Activated CD4-positive, alpha-beta memory T cell treated with anti-CD3 and anti-CD28 coated beads for 36 hours (primary cell): Measurements from ENCODE around the gene LIMS2. TPM values are rescaled to one million over a fixed set of nuclear protein-coding genes. Genes with fewer than 3 reads are reported as not detected.
A peak's percentile ranks its signal among the peaks of the same experiment; 100 is the strongest.

ENCODE experiments used
- CTCF ChIA-PET: fragments of 350-600 bp; sonication (Branson Sonifier 250); formaldehyde crosslinking; loops from one replicate; lab custom pipeline; 2021; ENCODE audit warnings: antibody characterized with exemption, inconsistent platforms; lab: Charles Lee
- POLR2A ChIA-PET: fragments of 350-600 bp; sonication (Branson Sonifier 250); formaldehyde crosslinking; loops from one replicate; lab custom pipeline; 2021; ENCODE audit warnings: antibody characterized with exemption; lab: Charles Lee
- DNase-seq: peaks from one replicate; pipeline ENCODE4 v3.0.0-alpha.2; 2020
- H3K27ac Mint-ChIP-seq: one replicate; pipeline ENCODE4 v1.8.0; 2021; ENCODE audit warnings: mixed read lengths
- H3K27me3 Mint-ChIP-seq: one replicate; pipeline ENCODE4 v1.8.0; 2021; ENCODE audit warnings: mixed read lengths
- H3K36me3 Mint-ChIP-seq: one replicate; pipeline ENCODE4 v1.8.0; 2021; ENCODE audit warnings: mixed read lengths
- H3K4me1 Mint-ChIP-seq: one replicate; pipeline ENCODE4 v1.8.0; 2021; ENCODE audit warnings: low read depth, mixed read lengths
- H3K4me3 Mint-ChIP-seq: one replicate; pipeline ENCODE4 v1.8.0; 2021; ENCODE audit warnings: mild to moderate bottlenecking, mixed read lengths
- H3K9me3 Mint-ChIP-seq: one replicate; pipeline ENCODE4 v1.8.0; 2021; ENCODE audit warnings: mixed read lengths
- intact Hi-C: fragments of 100-400 bp; cut with micrococcal nuclease; formaldehyde crosslinking; loops from one replicate; pipeline ENCODE4 v1.15.1; 2023
- total RNA-seq, 2 experiments: library from RNA; stranded (reverse); gene quantifications; one replicate each; pipeline ENCODE4 v1.2.3, GENCODE V29; 2021

The LIMS2 gene, protein sequence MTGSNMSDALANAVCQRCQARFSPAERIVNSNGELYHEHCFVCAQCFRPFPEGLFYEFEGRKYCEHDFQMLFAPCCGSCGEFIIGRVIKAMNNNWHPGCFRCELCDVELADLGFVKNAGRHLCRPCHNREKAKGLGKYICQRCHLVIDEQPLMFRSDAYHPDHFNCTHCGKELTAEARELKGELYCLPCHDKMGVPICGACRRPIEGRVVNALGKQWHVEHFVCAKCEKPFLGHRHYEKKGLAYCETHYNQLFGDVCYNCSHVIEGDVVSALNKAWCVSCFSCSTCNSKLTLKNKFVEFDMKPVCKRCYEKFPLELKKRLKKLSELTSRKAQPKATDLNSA
- 10 to 100 TPM; 12.3 to 13.1 TPM for total RNA-seq

DNA sequence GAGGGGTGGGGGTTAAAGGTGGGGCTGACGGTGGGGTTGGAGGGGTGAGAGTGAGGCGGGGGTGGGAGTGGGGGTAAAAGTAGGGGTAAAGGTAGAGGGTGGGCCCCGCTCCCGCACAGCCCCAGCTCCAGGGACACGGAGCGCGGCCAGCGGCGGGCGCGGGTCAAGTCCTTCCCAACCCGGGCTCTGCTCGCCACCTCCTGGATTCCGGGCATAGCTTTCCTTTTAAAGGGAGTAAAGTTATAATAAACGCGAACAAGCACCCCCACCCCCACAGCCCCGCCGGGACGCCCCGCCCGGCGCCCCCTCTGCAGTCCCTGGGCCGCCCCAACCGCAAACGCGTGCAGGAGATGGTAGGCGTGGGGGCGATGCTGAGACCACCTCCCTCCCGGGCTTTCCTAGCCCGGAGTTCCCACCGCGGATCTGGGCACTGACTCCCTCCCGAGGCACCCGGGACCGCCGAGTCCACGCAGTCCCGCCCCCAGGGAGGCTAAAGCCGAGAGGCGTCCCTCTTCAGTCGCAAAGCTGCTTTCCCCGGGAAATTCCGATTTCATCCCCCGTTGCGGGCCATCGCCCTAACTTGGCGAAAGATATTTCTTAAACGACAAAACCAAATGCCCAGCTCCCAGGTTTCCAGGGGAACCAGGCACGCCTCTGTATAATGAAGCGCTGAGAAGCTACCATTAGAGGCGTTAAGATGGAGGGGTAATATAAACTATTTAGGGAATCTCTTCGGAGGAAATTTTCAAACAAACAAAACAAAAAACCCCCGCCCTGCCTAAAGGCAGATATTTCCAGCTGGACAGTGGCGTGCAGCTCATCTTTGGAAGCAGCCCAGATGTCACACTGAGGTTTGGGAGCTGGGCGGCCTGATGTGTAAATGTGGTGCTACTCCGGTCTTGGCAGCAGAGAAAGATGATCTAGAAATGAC lies at the start of gene LIMS2:
Gene LIMS2 (minus strand): TSS at position 200 of the 931 bp plus-strand sequence. CDS start 506 bp downstream, outside the sequence.
- H3K4me3 Mint-ChIP-seq = peak within 1 kb of the TSS; percentile 58
- H3K4me1 Mint-ChIP-seq = peaks cover 4% of the 10 kb centered on the region
- H3K27me3 Mint-ChIP-seq = peaks cover 36% of the 10 kb centered on the region
- H3K27ac Mint-ChIP-seq = no peak within 1 kb of the TSS
- intact Hi-C loops = no loop called here
- no peaks in the 10 kb centered on the region for H3K36me3 Mint-ChIP-seq
- no peaks in the 10 kb centered on the region for H3K9me3 Mint-ChIP-seq
- ChIA-PET POLR2A (interaction anchor here (0.7 kb wide), 1 partner anchor 21 kb away, joined by 3 read pairs; no protein-coding TSS in a partner anchor), CTCF (interaction anchor here (0.6 to 2.6 kb wide), 7 partner anchors 20 to 125 kb away, joined by 3 to 10 read pairs (median 4); partner anchors contain the start of gene GPR17)
- no peak for DNase-seq

DNA sequence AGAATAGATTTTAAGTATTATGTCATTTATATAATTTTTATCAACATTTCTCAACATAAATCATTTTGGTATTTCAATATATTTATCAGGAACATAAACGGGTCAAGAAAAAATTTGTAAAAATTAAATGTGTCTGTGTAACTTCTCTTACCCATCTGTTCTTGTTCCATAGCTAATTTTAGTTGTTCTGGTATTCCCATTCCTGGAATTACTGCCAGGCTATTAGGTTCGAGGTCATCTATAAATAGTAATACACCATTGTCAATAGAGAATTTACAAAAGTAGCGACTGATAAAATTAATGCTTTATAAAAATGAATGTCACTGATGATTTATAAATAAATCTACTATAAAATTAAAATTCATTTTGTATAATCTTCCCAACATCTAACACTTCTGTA lies 47.5 kb upstream of the LIMS2 start:
- no peak overlapping the region for H3K4me3 Mint-ChIP-seq
- H3K27ac Mint-ChIP-seq = no peak overlapping the region
- ChIA-PET CTCF (no interaction called here), POLR2A (no interaction called here)
- H3K4me1 Mint-ChIP-seq = peaks cover 5% of the 10 kb centered on the region
- H3K36me3 Mint-ChIP-seq = peaks cover 46% of the 10 kb centered on the region
- no peaks in the 10 kb centered on the region for H3K27me3 Mint-ChIP-seq
- intact Hi-C loops = no loop called here
- no peaks in the 10 kb centered on the region for H3K9me3 Mint-ChIP-seq
- no peak for DNase-seq

DNA sequence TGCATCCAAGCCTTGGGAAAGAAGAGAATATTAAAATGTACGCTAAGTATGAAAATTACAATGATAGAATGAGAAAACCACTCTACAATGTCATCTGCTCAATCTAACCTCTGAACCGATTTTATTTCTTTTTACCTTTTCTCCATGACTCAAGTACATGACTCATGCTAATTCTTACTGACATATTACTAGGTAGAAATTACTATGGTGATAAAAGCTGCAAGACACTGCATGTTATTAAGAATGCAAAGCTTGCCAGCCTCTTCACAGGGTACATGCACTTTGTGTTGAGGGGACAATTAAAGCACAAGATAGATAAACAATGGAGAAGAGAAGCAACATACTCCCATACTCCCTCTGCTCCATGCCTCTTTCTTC lies 46.6 kb upstream of the LIMS2 start:
- intact Hi-C loops = no loop called here
- no peak for DNase-seq
- peaks cover 46% of the 10 kb centered on the region for H3K36me3 Mint-ChIP-seq
- H3K9me3 Mint-ChIP-seq = no peaks in the 10 kb centered on the region
- no peaks in the 10 kb centered on the region for H3K27me3 Mint-ChIP-seq
- no peak overlapping the region for H3K4me3 Mint-ChIP-seq
- ChIA-PET CTCF (no interaction called here), POLR2A (no interaction called here)
- H3K27ac Mint-ChIP-seq = no peak overlapping the region
- H3K4me1 Mint-ChIP-seq = peaks cover 5% of the 10 kb centered on the region

DNA sequence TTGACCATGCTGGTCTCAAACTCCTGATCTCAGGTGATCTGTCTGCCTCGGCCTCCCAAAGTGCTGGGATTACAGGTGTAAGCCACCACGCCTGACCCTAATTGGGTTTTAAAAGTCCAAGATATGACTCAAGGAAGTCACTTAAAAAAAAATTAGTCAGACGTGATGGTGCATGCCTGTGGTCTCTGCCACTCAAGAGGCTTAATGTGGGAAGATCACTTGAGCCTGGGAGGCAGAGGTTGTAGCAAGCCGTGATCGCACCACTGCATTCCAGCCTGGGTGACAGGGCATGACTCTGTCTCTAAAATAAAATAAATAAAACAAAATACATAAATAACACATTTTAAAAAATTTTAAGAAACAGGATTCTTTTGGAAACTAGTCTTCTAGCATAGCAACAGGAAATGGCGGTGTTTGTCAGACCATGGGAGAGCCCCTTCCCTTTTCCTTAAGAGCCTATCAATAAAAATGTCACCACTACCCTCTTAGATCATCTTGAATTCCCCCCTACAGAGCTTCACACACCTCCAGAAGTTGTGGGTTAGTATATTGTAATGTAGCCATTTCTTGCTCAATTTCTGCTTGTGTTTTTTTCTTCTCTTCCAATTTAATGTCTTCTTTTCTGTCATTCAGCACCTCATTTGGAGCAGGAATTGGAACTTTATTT lies 46.1 kb upstream of the LIMS2 start:
- ChIA-PET CTCF (no interaction called here), POLR2A (no interaction called here)
- H3K4me1 Mint-ChIP-seq = peaks cover 5% of the 10 kb centered on the region
- DNase-seq = no peak
- no peaks in the 10 kb centered on the region for H3K9me3 Mint-ChIP-seq
- no peaks in the 10 kb centered on the region for H3K27me3 Mint-ChIP-seq
- intact Hi-C loops = no loop called here
- H3K27ac Mint-ChIP-seq = no peak overlapping the region
- no peak overlapping the region for H3K4me3 Mint-ChIP-seq
- H3K36me3 Mint-ChIP-seq = peaks cover 47% of the 10 kb centered on the region

DNA sequence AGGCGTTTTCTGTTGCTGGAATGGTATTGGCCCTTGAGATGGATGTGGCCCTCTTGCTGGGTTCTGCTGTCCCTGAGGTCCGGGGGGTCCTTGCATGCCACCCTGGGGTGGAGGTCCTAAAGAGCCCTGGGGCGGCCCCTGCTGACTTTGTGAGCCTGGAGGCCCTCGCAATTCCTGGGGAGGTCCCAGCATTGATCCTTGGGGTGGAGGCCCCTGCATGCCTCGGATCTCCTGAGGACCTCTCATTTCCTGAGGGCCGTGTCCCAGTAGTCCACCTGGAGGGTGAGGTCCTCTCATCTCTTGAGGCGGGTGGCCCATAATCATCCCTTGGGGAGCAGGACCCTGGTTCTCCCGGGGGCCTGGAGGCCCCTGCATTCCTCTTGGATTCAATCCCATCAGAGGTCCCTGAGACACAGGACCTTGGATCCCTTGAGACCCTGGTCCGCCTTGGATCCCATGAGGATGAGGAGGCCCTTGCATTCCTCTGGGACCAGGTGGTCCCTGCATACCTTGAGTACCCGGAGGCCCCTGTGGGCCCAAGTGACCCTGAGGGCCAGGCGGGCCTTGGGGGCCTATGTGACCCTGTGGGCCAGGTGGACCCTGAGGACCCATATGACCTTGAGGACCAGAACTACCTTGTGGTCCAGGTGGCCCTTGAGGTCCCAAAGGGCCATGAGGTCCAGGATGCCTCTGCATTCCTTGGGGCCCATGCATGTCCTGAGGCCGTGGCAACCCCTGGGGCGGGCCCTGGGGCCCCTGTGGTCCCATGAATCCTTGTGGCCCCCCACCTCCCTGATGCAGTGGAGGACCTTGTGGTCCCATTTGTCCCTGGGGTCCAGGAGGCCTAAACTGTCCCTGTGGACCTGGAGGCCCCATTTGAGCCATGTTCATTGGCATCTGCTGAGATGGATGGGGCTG lies 44.2 kb upstream of the LIMS2 start:
- no peak for DNase-seq
- no peak overlapping the region for H3K27ac Mint-ChIP-seq
- H3K4me3 Mint-ChIP-seq = no peak overlapping the region
- no peaks in the 10 kb centered on the region for H3K9me3 Mint-ChIP-seq
- peaks cover 42% of the 10 kb centered on the region for H3K36me3 Mint-ChIP-seq
- ChIA-PET CTCF (no interaction called here), POLR2A (interaction anchor here (1.2 kb wide), 1 partner anchor 17 kb away, joined by 4 read pairs; no protein-coding TSS in a partner anchor)
- H3K4me1 Mint-ChIP-seq = peaks cover 5% of the 10 kb centered on the region
- no peaks in the 10 kb centered on the region for H3K27me3 Mint-ChIP-seq
- intact Hi-C loops = no loop called here

DNA sequence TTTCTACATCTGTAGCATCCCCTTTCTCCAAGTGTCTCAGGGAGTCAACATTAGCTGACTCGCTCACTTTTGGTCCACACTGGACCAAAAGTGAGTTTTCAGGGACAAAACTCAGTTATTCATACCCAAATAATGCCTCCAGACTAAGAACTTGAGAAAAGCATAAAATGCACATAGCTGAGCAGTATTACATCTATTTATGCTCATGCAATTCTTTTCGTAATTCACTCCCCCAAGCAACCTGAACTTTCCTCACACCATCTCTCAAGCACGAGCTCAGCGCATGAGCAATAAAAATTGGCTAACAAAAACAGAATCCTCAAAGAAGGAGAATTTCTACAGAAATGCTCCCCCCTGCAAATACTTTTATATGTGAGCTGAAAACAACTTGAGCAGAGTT lies 42.9 kb upstream of the LIMS2 start:
- Mint-ChIP-seq H3K27me3 (no peaks in the 10 kb centered on the region), H3K4me3 (no peak overlapping the region), H3K9me3 (no peaks in the 10 kb centered on the region), H3K27ac (no peak overlapping the region), H3K36me3 (peaks cover 36% of the 10 kb centered on the region), H3K4me1 (peaks cover 5% of the 10 kb centered on the region)
- ChIA-PET CTCF (no interaction called here), POLR2A (interaction anchor here (1.2 kb wide), 2 partner anchors 16 kb away, joined by 3 to 4 read pairs; no protein-coding TSS in a partner anchor)
- intact Hi-C loops = no loop called here
- DNase-seq = no peak

DNA sequence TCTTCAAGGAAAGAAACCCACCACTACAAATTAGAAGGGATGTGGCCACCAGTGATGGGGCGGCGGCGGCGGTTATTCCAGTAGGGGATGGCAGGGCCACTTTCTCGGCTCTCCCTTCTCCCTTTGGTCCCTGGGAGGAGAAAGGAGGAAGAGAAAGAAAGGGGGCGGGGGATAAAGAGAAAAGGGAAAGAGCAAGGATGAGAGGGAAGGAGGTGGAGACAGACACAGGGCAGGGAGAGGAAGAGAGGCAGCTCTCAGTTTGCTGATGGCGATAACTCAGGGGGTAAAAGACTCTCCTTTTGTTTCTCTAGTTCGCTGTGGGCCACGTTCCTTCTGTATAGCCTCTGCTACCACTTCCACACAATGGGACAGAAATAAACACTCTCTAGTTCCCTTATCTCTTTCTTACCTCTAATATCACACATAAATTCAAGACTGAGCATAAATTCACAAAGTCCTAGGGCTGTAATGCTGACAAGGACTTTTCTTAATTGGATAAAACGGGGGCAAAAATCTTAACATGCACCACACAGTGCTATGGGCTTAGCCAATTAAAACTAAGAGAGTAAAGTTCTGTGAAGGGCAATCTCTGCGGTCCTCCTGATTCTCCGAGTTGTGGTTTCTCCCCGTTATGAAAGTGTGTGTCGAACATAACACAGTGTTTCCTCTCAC lies 40.6 kb upstream of the LIMS2 start:
- no peak overlapping the region for H3K4me3 Mint-ChIP-seq
- no peaks in the 10 kb centered on the region for H3K9me3 Mint-ChIP-seq
- intact Hi-C loops = no loop called here

DNA sequence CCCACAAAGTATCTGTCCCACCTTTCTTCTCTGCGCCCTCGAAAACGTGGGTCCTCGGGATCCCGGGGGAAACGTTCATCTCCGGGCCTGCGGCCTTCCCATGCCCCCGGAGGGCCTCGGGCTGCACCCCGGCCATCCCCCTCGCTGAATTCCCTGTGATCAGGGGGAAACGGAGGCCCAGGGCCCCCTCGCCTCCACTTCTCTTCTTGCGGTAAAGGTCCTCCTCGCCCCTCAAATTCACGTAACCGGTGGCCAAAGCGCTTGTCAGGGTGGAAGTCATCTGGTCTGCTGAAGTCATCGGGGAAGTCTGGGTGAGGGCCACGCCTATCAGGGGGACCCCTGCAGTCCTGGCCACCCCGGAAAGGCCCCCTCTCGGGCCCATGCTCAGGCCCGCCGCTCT lies 38.2 kb upstream of the LIMS2 start:
- ChIA-PET CTCF (no interaction called here), POLR2A (no interaction called here)
- no peak for DNase-seq
- Mint-ChIP-seq H3K27ac (no peak overlapping the region), H3K4me3 (no peak overlapping the region), H3K9me3 (no peaks in the 10 kb centered on the region), H3K27me3 (no peaks in the 10 kb centered on the region), H3K36me3 (peaks cover 21% of the 10 kb centered on the region), H3K4me1 (no peaks in the 10 kb centered on the region)
- intact Hi-C loops = no loop called here

More for the DNA sequence above, 40.6 kb upstream of the LIMS2 start:
- no peak overlapping the region for H3K27ac Mint-ChIP-seq
- no peak for DNase-seq
- ChIA-PET POLR2A (no interaction called here), CTCF (no interaction called here)
- peaks cover 23% of the 10 kb centered on the region for H3K36me3 Mint-ChIP-seq
- no peaks in the 10 kb centered on the region for H3K4me1 Mint-ChIP-seq
- H3K27me3 Mint-ChIP-seq = no peaks in the 10 kb centered on the region

DNA sequence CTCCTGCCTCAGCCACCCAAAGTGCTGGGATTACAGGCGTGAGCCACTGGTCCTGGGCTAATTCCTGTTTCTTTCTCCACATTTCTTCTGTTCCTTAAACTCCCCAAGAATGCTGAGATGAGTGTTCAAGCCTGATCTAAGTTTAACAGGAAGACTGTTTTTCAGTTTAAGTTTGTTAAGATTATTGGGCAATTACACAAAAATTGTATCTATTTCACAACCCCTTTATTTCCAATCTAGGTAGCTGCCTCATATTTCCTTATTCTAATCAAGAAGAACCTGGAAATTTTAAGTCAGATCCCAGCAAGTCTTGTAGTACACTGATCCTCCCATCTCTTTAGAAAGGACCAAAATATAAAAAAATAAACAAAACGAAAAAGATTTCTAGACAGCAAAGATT lies 37.7 kb upstream of the LIMS2 start:
- CTCF ChIA-PET = no interaction called here
- no peak overlapping the region for H3K27ac Mint-ChIP-seq
- POLR2A ChIA-PET = no interaction called here
- intact Hi-C loops = no loop called here
- no peaks in the 10 kb centered on the region for H3K27me3 Mint-ChIP-seq
- peaks cover 18% of the 10 kb centered on the region for H3K36me3 Mint-ChIP-seq
- DNase-seq = no peak
- H3K4me3 Mint-ChIP-seq = no peak overlapping the region
- H3K4me1 Mint-ChIP-seq = no peaks in the 10 kb centered on the region
- H3K9me3 Mint-ChIP-seq = no peaks in the 10 kb centered on the region

DNA sequence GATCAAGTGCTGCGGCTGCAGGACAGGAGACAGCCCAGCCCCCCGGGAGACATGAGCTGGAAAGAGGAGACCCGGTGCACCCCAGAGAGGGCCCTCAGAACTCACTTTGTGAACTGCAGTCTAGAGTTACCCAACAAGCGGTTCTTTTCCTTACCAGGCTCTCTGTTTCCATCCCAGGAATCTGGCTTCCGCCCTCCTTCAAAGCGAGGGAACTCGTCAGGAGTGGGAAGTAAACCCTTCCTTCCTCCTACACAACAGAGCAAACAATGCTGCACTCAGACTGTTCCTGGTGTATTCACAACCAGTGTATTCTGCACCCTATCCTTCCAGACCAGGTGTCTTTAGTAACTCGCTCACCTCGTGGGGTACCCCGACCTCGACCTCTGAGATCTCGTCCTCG lies 34.0 kb upstream of the LIMS2 start:
- Mint-ChIP-seq H3K27ac (no peak overlapping the region), H3K4me1 (peaks cover 11% of the 10 kb centered on the region), H3K36me3 (peaks cover 26% of the 10 kb centered on the region), H3K27me3 (no peaks in the 10 kb centered on the region), H3K9me3 (no peaks in the 10 kb centered on the region), H3K4me3 (no peak overlapping the region)
- CTCF ChIA-PET = no interaction called here
- intact Hi-C loops = no loop called here
- POLR2A ChIA-PET = no interaction called here
- no peak for DNase-seq
